ENCODE measurements around the gene SCN5A. TPM values are rescaled to one million over a fixed set of nuclear protein-coding genes. Genes with fewer than 3 reads are reported as not detected.

Gene SCN5A
- total RNA-seq, 1 experiment from 2014 or later = 11.5 TPM

DNA sequence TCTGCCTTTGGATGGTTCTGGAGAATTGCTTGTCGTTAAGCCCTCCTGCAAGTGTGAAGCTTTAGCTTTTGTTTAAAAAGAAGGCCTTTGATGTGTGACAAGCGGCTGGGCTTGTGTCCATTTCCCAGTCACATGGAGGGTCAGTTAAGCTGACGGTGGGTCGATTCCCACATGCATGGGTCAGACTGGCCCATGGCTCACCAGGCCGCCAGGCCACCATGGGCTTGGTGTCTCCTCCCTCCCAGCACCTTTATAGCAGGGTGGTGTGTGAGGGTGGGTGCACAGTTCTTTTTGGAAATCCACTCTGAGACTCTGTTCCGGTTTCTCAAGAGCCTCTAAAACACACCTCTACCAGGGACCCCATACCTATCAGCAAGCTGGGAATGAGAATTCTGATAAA lies 67.2 kb downstream of the SCN5A start:
- Histone ChIP-seq H2AFZ (ENCODE audit: low read depth, low read length, poor library complexity, severe bottlenecking) (no peak overlapping the region), H3K4me1 (ENCODE audit: control insufficient read depth in 1 of 2, insufficient read depth in 2 of 2, low read length in 2 of 2) (no peaks in the 10 kb centered on the region), H3K9ac (ENCODE audit: low read length) (no peak overlapping the region), H3K27ac (ENCODE audit: low read depth, low read length) (no peak overlapping the region), H3K79me2 (ENCODE audit: insufficient read depth, low read length) (no peaks in the 10 kb centered on the region), H3K36me3 (ENCODE audit: control insufficient read depth in 1 of 2, insufficient read depth in 2 of 2, low read length in 2 of 2) (no peaks in the 10 kb centered on the region; a peak in 1 of 4 replicates), H3K4me2 (ENCODE audit: low read length) (no peak overlapping the region), H4K20me1 (ENCODE audit: insufficient read depth) (no peaks in the 10 kb centered on the region), H3K27me3 (ENCODE audit: insufficient read depth, low read length) (no peaks in the 10 kb centered on the region), H3K9me3 (ENCODE audit: control insufficient read depth in 1 of 2, insufficient read depth in 1 of 2, low read depth in 1 of 2, low read length in 2 of 2) (no peaks in the 10 kb centered on the region), H3K9me2 (ENCODE audit: insufficient read depth) (no peaks in the 10 kb centered on the region), H3K4me3 (replicated peaks in 1 of 2; ENCODE audit: low read depth in 1 of 2, low read length in 2 of 2) (no peak overlapping the region)
- no peak for DNase-seq (ENCODE audit: low read depth, low spot score)
- intact Hi-C loops (cut with micrococcal nuclease) = no loop called here
- ChIA-PET CTCF (no interaction called here), RAD21 (ENCODE audit: low non-redundant PET in 1 of 2, low total read pairs in 2 of 2, uncharacterized antibody in 2 of 2, unreplicated experiment in 2 of 2) (no interaction called here), POLR2A (no interaction called here)
- ATAC-seq = no peak
- TF ChIP-seq, protein P1, sequence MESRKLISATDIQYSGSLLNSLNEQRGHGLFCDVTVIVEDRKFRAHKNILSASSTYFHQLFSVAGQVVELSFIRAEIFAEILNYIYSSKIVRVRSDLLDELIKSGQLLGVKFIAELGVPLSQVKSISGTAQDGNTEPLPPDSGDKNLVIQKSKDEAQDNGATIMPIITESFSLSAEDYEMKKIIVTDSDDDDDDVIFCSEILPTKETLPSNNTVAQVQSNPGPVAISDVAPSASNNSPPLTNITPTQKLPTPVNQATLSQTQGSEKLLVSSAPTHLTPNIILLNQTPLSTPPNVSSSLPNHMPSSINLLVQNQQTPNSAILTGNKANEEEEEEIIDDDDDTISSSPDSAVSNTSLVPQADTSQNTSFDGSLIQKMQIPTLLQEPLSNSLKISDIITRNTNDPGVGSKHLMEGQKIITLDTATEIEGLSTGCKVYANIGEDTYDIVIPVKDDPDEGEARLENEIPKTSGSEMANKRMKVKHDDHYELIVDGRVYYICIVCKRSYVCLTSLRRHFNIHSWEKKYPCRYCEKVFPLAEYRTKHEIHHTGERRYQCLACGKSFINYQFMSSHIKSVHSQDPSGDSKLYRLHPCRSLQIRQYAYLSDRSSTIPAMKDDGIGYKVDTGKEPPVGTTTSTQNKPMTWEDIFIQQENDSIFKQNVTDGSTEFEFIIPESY (IDR thresholded peaks at IDR 0.05; ENCODE audit: extremely low read depth, insufficient replicate concordance, low read length) = no peak
- TF ChIP-seq, protein P2, sequence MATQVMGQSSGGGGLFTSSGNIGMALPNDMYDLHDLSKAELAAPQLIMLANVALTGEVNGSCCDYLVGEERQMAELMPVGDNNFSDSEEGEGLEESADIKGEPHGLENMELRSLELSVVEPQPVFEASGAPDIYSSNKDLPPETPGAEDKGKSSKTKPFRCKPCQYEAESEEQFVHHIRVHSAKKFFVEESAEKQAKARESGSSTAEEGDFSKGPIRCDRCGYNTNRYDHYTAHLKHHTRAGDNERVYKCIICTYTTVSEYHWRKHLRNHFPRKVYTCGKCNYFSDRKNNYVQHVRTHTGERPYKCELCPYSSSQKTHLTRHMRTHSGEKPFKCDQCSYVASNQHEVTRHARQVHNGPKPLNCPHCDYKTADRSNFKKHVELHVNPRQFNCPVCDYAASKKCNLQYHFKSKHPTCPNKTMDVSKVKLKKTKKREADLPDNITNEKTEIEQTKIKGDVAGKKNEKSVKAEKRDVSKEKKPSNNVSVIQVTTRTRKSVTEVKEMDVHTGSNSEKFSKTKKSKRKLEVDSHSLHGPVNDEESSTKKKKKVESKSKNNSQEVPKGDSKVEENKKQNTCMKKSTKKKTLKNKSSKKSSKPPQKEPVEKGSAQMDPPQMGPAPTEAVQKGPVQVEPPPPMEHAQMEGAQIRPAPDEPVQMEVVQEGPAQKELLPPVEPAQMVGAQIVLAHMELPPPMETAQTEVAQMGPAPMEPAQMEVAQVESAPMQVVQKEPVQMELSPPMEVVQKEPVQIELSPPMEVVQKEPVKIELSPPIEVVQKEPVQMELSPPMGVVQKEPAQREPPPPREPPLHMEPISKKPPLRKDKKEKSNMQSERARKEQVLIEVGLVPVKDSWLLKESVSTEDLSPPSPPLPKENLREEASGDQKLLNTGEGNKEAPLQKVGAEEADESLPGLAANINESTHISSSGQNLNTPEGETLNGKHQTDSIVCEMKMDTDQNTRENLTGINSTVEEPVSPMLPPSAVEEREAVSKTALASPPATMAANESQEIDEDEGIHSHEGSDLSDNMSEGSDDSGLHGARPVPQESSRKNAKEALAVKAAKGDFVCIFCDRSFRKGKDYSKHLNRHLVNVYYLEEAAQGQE (IDR thresholded peaks at IDR 0.05; ENCODE audit: low read depth) = no peak
- TF ChIP-seq CEBPB (IDR thresholded peaks at IDR 0.05; ENCODE audit: low read depth) (no peak), POLR2A (IDR thresholded peaks at IDR 0.05; ENCODE audit: borderline replicate concordance, extremely low read depth, insufficient read depth, insufficient read length) (no peak), ZNF274 (IDR thresholded peaks at IDR 0.05; ENCODE audit: low read depth, low read length) (no peak), JUND (IDR thresholded peaks at IDR 0.05) (no peak), SRF (IDR thresholded peaks at IDR 0.05; ENCODE audit: low read depth) (no peak), SP1 (IDR thresholded peaks at IDR 0.05; ENCODE audit: low read depth) (no peak), TCF7L2 (IDR thresholded peaks at IDR 0.05; ENCODE audit: borderline replicate concordance, extremely low read depth, insufficient read depth, insufficient read length) (no peak), POLR2AphosphoS5 (IDR thresholded peaks at IDR 0.05; ENCODE audit: low read depth, low read length) (no peak), EGR1 (IDR thresholded peaks at IDR 0.05; ENCODE audit: low read depth) (no peak), EZH2phosphoT487 (IDR thresholded peaks at IDR 0.05; ENCODE audit: borderline replicate concordance) (no peak), ELF1 (IDR thresholded peaks at IDR 0.05; ENCODE audit: borderline replicate concordance, low read depth) (no peak)
- TF ChIP-seq, protein P3, sequence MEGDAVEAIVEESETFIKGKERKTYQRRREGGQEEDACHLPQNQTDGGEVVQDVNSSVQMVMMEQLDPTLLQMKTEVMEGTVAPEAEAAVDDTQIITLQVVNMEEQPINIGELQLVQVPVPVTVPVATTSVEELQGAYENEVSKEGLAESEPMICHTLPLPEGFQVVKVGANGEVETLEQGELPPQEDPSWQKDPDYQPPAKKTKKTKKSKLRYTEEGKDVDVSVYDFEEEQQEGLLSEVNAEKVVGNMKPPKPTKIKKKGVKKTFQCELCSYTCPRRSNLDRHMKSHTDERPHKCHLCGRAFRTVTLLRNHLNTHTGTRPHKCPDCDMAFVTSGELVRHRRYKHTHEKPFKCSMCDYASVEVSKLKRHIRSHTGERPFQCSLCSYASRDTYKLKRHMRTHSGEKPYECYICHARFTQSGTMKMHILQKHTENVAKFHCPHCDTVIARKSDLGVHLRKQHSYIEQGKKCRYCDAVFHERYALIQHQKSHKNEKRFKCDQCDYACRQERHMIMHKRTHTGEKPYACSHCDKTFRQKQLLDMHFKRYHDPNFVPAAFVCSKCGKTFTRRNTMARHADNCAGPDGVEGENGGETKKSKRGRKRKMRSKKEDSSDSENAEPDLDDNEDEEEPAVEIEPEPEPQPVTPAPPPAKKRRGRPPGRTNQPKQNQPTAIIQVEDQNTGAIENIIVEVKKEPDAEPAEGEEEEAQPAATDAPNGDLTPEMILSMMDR (IDR thresholded peaks at IDR 0.05 in 2 of 3, conservative IDR thresholded peaks at IDR 0.05 in 1 of 3; ENCODE audit: borderline replicate concordance in 1 of 3, insufficient read depth in 1 of 3, low read depth in 2 of 3, low read length in 2 of 3) = no peak
- no TSS peak for BruUV-seq (replicated peaks)
